SJCRH30 (cell line): ENCODE measurements around the gene TNRC6C. TPM values are rescaled to one million over a fixed set of nuclear protein-coding genes. Genes with fewer than 3 reads are reported as not detected.

ENCODE experiments used
- total RNA-seq: library from RNA; depleted of rRNA; stranded (reverse); fragments of >200 nt; shearing (Covaris generic); gene quantifications from 2 replicates; pipeline ENCODE4 v1.2.3, GENCODE V29; 2014; rRNA removed

The TNRC6C gene
- total RNA-seq, 1 experiment from 2014 or later = 12.7 TPM

Other genes with a start within 250 kb of the TNRC6C start
- gene TMC6, start 170.1 kb downstream of the TNRC6C start, total RNA-seq = 18.8 and 23.2 TPM in 2 replicates
- 0.28 and 0.30 TPM in 2 replicates for gene TMC8, start 172.1 kb downstream of the TNRC6C start, total RNA-seq
- not detected in 2 replicates for gene C17orf99, start 187.7 kb downstream of the TNRC6C start, total RNA-seq
- gene SYNGR2, start 209.9 kb downstream of the TNRC6C start, total RNA-seq = 19.5 and 21.1 TPM in 2 replicates
- gene TK1, start 228.3 kb downstream of the TNRC6C start, total RNA-seq = 141 and 158 TPM in 2 replicates
- gene AFMID, start 228.7 kb downstream of the TNRC6C start, total RNA-seq = 97.1 and 110 TPM in 2 replicates